IMR-90 (cell line): ENCODE data around the gene ELOVL5.

ENCODE experiments used
- FOS ChIP-seq: fragments of 150-350 bp; IDR thresholded peaks from 2 replicates; pipeline ENCODE4 v1.6.1; 2016; ENCODE audit warnings: low read depth, low read length
- MXI1 ChIP-seq: IDR thresholded peaks from 2 replicates; pipeline ENCODE4 v1.6.1; 2012; ENCODE audit warnings: low read depth, mild to moderate bottlenecking, low read length, moderate library complexity, borderline replicate concordance
- POLR2A ChIP-seq: IDR thresholded peaks from 2 replicates; pipeline ENCODE4 v1.6.1; 2012; ENCODE audit warnings: mild to moderate bottlenecking, low read depth, low read length
- TF ChIP-seq, protein P1 (sequence below): conservative IDR thresholded peaks from 2 replicates; pipeline ENCODE4 v1.5.1; 2012; ENCODE audit warnings: mild to moderate bottlenecking, low read depth, low read length, improper control_type of control experiment

- TF ChIP-seq, protein P1, sequence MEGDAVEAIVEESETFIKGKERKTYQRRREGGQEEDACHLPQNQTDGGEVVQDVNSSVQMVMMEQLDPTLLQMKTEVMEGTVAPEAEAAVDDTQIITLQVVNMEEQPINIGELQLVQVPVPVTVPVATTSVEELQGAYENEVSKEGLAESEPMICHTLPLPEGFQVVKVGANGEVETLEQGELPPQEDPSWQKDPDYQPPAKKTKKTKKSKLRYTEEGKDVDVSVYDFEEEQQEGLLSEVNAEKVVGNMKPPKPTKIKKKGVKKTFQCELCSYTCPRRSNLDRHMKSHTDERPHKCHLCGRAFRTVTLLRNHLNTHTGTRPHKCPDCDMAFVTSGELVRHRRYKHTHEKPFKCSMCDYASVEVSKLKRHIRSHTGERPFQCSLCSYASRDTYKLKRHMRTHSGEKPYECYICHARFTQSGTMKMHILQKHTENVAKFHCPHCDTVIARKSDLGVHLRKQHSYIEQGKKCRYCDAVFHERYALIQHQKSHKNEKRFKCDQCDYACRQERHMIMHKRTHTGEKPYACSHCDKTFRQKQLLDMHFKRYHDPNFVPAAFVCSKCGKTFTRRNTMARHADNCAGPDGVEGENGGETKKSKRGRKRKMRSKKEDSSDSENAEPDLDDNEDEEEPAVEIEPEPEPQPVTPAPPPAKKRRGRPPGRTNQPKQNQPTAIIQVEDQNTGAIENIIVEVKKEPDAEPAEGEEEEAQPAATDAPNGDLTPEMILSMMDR: no peak
- no peak for TF ChIP-seq MXI1
- TF ChIP-seq FOS: no peak
- TF ChIP-seq POLR2A: no peak
Observed at GRCh38 chr6:53366128-53366641, 17.4 kb upstream of the ELOVL5 start.
